DMS53 treated with DMSO at 0.1 percent for 48 hours (cell line): ENCODE results near the gene ARHGAP15.
A peak's percentile ranks its signal among the peaks of the same experiment; 100 is the strongest.
"Not testable (repeated sequence)": the region's sequence is repeated elsewhere in the genome, so short reads cannot be mapped to it uniquely, and the experiment has no call there.

Experiments
- DNase-seq: peaks from one replicate; lab custom pipeline; 2025; ENCODE audit not compliant: unreplicated experiment; lab: John Stamatoyannopoulos, UW

Gene ARHGAP15

DNA sequence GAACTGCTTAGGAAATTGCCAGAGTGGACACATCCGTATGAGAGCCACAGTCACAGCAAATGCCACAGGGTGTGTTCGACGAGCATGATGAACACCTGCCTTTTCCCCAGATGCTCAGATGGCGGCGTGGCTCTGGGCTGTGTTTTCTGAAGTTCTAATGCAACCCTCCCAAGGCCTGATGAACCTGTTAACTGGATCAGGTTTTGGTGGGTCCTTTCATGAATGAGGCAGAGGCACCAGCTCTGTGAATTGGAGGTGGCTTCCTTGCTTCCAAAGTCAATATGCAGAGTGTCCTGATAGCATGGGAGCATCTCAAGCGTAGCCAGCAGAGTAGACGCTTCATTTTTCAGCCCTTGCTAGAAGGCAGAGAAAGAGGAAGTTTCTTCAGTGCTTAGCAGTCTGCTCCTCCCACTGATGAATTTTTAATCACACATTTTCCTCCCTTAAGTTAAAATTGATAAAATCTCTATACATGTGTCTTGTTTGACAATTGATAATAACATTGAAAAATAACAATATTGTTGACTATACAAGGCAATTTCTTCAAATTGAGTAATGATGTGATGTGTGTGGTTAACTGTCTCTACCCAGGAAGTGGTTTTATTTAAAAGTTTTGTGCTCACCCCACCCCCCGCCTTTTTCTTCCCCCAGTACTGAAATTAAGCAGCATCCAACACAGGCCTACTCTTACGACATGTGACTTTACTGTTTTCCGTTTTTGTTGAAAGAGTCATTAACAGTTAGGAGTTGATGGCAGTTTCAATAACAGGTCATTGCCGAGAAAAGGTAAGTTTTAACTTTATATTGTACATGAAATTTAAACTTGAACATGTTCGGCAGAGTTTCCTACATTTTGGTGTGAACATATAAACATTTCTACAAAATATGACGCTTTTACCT is at the start of gene ARHGAP15:
TSS of gene ARHGAP15 (plus strand) at position 739 of the 900 bp plus-strand sequence.
- DNase-seq = no peak

DNA sequence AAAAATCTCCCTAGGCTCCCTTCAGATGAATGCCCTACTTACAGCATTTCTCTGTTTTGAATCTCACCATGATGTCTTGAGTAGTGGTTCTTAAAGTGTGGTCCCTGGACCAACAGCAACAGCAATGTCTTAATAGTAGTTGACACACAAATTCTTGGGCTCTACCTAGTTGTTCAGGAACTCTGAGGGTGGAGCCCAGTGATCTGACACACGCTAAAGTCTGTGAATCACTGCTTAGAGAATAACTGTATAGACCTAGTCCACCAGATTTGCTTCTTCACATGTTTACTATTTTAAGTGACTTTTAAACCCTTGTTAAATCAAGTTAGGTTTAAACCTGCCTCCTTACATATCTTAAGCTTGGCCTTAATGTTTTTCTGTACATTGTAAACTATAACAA is 47.6 kb upstream of the ARHGAP15 start:
- DNase-seq = no peak

DNA sequence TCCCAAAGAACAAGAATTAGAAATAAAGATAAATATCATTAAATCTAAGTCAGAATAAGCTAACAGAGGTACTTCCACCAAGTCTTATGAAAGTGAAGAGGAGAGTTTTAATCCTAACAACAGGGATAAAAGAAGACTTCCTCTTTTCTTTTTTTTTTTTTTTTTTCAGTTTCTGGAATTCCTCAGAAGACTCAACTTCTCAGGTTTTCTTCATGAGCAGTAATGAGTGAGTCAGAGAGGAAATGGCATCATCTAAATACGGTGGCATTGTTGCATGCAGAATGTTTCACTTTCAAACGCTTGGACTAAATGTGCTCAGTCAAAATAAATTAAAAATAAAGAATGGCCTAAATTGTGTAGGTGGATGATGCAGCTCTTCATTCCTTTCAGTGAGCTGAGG is 45.6 kb upstream of the ARHGAP15 start:
- DNase-seq = no peak

DNA sequence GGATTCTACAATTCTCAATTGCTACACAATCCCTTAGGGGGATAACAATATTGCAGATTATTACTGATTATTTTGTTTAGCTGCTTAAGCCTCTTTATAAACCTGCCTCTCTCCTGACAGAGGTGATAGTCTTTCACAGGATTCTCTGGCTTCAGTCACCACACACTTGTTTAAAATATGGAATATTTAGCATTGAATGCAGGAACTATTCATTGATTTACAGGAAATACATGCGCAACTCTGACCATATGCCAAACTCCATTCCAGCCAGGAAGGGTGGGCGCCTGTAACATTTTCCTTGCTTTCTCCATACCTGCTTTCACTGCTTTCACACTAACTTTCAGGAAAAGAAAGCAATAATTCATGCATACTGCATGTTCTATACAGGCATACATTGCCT is 44.8 kb upstream of the ARHGAP15 start:
- no peak for DNase-seq

- DNase-seq = no peak
Measured at GRCh38 chr2:143085125-143085784, 44.0 kb upstream of the ARHGAP15 start.

DNA sequence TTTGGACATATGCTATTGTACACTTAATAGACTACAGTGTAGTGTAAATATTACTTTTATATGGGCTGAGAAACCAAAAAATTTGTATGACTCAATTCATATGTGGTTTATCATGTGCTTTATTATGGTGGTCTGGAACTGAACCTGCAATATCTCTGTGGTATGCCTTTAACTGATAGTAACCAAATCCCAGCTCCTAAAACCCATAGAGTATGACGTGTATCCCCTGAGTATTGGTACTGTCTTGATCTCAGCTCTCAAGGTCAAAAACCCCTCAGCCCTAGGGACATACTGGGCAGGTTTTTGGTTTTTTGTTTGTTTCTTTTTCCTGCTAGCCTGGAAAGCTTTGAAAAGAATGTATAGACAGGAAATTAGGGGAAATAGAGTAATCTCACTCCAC is 42.2 kb upstream of the ARHGAP15 start:
- no peak for DNase-seq

- DNase-seq = no peak
Measured at GRCh38 chr2:143088388-143088787, 40.8 kb upstream of the ARHGAP15 start.

- DNase-seq = not testable (repeated sequence)
Measured at GRCh38 chr2:143089520-143089919, 39.7 kb upstream of the ARHGAP15 start.

- peak; percentile 7 for DNase-seq
Measured at GRCh38 chr2:143110758-143111428, 18.3 kb upstream of the ARHGAP15 start.

GRCh38 chr2:143117225-143117624 is 12.0 kb upstream of the ARHGAP15 start:
- no peak for DNase-seq

- DNase-seq = no peak
Measured at GRCh38 chr2:143121079-143121478, 8.1 kb upstream of the ARHGAP15 start.

DNA sequence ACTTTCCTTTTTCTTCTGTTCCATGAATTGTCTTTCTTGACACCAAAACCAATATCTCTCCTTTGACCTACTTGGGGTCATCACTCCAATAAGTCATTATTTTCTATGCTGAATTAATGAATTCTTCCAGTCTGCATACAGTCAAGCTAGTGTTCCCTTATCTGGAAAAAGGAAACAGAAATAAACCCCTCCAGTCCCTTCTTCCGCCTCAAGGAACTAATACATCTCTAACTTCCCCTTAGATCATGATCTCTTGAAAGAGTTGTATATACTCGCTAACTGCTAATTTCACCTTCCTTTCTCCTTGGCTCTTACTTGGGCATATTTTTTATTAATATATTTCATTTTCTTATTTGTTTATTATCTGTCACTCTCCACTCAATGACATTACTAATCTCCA is 7.3 kb upstream of the ARHGAP15 start:
- no peak for DNase-seq

GRCh38 chr2:143123911-143124310 is 5.3 kb upstream of the ARHGAP15 start:
- no peak for DNase-seq

- DNase-seq = no peak
Measured at GRCh38 chr2:143124445-143124844, 4.8 kb upstream of the ARHGAP15 start.

DNA sequence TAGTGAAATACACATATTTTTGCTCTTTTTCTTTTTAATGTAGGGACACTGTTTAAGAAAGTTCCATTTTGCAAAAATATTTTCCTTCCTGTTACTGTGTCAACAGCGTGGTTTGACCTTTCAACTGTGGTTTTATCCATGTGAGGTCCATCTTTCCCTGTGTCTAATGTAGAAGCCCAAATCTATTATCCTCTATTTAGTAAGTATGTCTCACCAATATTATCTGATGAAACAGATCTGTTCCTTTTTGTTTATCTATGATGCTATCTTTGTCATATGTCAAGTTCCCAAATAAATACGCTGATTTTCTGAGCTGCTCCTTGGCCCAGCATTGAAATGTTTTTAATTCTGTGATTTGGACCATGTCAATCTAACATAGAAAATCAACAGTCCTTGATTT is 3.5 kb upstream of the ARHGAP15 start:
- no peak for DNase-seq

- DNase-seq = no peak
Measured at GRCh38 chr2:143132355-143132754, 3.1 kb downstream of the ARHGAP15 start.

DNA sequence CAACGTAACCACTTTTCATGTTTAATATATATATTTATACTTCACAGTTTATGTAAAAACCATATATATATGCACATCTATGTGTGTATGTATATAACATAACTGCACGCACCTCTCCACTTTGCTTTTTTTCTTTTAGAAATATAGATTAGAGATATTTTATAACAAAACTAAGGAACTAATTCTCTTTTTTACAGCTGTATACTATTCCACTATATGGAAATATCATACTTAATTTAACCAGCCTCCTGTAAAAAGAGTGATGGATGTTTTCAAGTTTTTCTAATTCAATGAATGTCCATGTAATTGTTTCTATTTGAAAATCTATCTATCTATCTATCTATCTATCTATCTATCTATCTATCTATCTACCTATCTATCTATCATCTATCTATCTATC is 4.6 kb downstream of the ARHGAP15 start:
- DNase-seq = no peak

DNA sequence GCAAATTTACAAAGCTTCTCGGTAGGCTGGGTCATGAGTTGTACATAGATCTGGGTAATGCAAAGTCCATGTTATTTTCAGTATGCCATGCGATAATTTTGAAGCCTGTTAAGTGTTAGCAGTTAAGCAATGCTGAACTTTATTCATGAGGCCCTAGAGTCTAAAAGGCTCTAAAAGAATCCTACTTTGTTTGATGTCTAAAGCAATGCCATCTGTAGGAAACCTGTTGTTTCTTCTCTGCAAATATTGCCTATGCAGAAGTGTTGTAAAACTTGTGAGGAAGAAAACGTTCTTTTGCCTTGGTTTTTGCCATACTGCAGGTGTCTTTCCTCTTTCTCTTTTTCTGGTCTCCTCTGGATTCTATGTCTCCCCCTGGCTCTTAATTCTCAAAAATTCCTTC is 9.1 kb downstream of the ARHGAP15 start:
- DNase-seq = no peak

DNA sequence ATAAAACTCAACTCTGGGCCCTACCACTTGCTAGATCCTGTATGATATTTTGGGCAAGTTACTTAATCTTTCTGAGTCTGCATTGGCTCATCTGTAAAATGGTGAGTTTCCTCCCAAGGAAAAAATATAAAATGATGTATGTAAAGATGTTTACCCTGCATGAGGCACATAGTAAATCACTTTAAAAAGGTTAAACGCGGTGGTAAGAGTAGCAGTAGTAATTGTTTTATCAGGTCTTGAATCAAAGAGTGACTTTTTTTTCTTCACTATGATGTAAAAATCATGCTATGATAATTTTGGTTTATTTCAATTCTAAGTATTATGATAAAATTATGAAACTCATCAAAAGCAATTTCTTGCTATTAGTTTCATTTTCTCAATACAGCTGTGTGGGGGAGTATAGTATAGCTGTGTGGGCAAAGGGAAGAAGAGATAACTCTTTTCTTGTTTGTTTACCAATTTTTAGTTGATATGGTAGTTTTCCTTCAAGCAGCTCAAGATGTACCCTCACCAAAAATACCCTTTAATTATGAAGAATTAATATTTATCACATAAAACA is 10.7 kb downstream of the ARHGAP15 start:
- no peak for DNase-seq

DNA sequence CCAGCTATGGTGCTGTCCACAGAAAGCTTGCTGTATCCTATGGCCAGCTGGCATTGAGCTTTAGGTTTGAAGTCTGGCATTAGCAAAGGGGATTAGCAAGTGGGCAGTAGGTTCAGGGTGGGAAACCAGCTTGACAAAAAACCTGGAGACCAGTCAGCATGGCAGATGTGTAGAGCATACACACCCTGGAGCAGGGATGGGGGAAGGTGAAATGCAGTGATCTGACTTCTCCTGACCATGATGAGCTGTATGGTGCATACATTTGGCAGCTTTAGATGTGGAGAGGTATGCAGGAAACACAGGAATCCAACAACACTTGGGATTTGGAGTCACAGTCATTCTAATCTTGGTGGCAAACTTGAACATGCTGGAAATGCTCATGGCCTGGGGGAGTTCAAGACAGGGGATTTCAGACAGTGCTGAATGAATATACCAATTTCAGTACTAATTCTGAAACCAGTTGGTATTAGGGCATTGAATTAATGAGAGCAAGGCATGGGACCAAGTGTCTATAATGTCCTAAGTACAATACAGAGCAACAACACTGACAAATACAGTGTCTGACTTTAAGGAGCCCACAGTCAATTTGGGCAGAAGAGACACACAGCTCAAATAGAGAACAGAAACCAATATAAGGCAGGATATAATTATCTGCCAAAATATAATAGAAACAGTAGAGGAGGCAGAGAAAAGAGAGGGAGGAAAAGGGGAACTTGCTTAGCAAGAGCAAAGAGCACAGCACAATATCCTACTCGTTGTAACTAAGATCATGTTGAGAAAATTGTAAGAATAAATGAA is 11.8 kb downstream of the ARHGAP15 start:
- DNase-seq = no peak

GRCh38 chr2:143142598-143142997 is 13.4 kb downstream of the ARHGAP15 start:
- DNase-seq = no peak
